ENCODE results near the gene SLC29A3. TPM values are rescaled to one million over a fixed set of nuclear protein-coding genes. Genes with fewer than 3 reads are reported as not detected.
A peak's percentile ranks its signal among the peaks of the same experiment; 100 is the strongest.

The SLC29A3 gene
- total RNA-seq, 2 donors from 2014 or later, result 14.1 to 16.8 TPM

DNA sequence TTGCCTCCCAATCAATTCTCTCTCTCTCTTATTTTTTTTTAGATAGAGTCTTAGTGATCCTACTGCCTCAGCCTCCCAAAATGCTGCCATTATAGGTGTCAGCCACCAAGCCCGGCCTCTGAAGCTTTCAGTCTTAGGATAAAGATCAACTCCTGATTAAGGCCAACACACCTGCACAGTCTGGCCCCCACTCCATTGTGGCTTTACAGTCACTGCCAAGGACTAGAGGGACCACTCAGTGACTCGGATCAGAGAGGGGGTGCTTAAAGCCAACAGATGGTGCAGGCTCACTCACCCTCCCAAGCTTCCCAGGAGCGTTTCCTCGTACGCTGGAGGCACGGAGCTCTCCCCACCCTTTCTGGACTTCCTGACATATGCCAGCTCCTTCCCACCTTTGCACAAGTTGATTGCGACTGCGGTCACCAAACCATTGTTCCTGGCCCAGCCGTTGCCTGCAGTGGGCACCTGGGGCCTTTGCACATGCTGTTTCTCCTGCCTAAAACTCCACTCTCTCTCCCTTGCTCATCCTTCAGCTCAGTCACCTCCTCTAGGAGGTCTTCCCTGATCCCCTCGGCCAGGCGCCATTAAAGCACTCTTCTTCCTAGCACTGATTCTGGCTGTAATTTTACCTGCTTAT, 76.0 kb downstream of the SLC29A3 start:
- TF ChIP-seq, protein P1, sequence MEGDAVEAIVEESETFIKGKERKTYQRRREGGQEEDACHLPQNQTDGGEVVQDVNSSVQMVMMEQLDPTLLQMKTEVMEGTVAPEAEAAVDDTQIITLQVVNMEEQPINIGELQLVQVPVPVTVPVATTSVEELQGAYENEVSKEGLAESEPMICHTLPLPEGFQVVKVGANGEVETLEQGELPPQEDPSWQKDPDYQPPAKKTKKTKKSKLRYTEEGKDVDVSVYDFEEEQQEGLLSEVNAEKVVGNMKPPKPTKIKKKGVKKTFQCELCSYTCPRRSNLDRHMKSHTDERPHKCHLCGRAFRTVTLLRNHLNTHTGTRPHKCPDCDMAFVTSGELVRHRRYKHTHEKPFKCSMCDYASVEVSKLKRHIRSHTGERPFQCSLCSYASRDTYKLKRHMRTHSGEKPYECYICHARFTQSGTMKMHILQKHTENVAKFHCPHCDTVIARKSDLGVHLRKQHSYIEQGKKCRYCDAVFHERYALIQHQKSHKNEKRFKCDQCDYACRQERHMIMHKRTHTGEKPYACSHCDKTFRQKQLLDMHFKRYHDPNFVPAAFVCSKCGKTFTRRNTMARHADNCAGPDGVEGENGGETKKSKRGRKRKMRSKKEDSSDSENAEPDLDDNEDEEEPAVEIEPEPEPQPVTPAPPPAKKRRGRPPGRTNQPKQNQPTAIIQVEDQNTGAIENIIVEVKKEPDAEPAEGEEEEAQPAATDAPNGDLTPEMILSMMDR (conservative IDR thresholded peaks at IDR 0.05), result no peak
- Histone ChIP-seq H3K27ac (ENCODE audit: low read depth, low read length) (no peak overlapping the region), H3K4me3 (ENCODE audit: low read length) (no peak overlapping the region), H3K9me3 (ENCODE audit: control insufficient read depth, low read length) (no peaks in the 10 kb centered on the region), H3K9ac (ENCODE audit: extremely low read depth, low read length, poor library complexity, severe bottlenecking) (no peak overlapping the region), H3K36me3 (ENCODE audit: control insufficient read depth, insufficient read depth, low read length) (no peaks in the 10 kb centered on the region), H3K27me3 (ENCODE audit: control insufficient read depth, insufficient read depth, low read length, poor library complexity, severe bottlenecking) (peaks cover 69% of the 10 kb centered on the region), H3K4me1 (ENCODE audit: control insufficient read depth, insufficient read depth, low read length) (peaks cover 7% of the 10 kb centered on the region)
- H3K36me3 Mint-ChIP-seq (ENCODE audit: low read depth), result no peaks in the 10 kb centered on the region
- peaks cover 78% of the 10 kb centered on the region for H3K27me3 Mint-ChIP-seq (ENCODE audit: insufficient read depth)
- H3K27ac Mint-ChIP-seq, result no peak overlapping the region
- peaks cover 5% of the 10 kb centered on the region for H3K4me1 Mint-ChIP-seq
- 93 to 95% methylated on average over 8 to 11 of the region's 11 CpGs for WGBS, 2 experiments (ENCODE audit: insufficient coverage in 1 of 2, insufficient read length in 1 of 2)
- DNase-seq, result peak; percentile 34
- H3K9me3 Mint-ChIP-seq, result no peaks in the 10 kb centered on the region
- H3K4me3 Mint-ChIP-seq, result no peak overlapping the region

- H3K36me3 ChIP-seq (ENCODE audit: control insufficient read depth, insufficient read depth, low read length), result no peaks in the 10 kb centered on the region
- no peak overlapping the region for H3K9ac ChIP-seq (ENCODE audit: extremely low read depth, low read length, poor library complexity, severe bottlenecking)
- H3K4me3 Mint-ChIP-seq, result peak overlapping the region; percentile 49
- DNase-seq, result peak; percentile 52
- H3K4me1 ChIP-seq (ENCODE audit: control insufficient read depth, insufficient read depth, low read length), result peaks cover 7% of the 10 kb centered on the region
- 87 to 100% methylated on average over 1 to 4 of the region's 4 CpGs for WGBS, 2 experiments (ENCODE audit: insufficient coverage in 1 of 2, insufficient read length in 1 of 2)
- H3K4me1 Mint-ChIP-seq, result peaks cover 5% of the 10 kb centered on the region
- no peaks in the 10 kb centered on the region for H3K9me3 Mint-ChIP-seq
- no peak overlapping the region for H3K27ac ChIP-seq (ENCODE audit: low read depth, low read length)
- no peaks in the 10 kb centered on the region for H3K9me3 ChIP-seq (ENCODE audit: control insufficient read depth, low read length)
- peaks cover 83% of the 10 kb centered on the region for H3K27me3 Mint-ChIP-seq (ENCODE audit: insufficient read depth)
- H3K4me3 ChIP-seq (ENCODE audit: low read length), result no peak overlapping the region
- H3K27ac Mint-ChIP-seq, result no peak overlapping the region
- TF ChIP-seq, protein P1 (conservative IDR thresholded peaks at IDR 0.05), result no peak
- H3K36me3 Mint-ChIP-seq (ENCODE audit: low read depth), result no peaks in the 10 kb centered on the region
- peaks cover 74% of the 10 kb centered on the region for H3K27me3 ChIP-seq (ENCODE audit: control insufficient read depth, insufficient read depth, low read length, poor library complexity, severe bottlenecking)
These were observed 76.6 kb downstream of the SLC29A3 start for GRCh38 chr10:71395621-71396020.

GRCh38 chr10:71396084-71396710, 77.1 kb downstream of the SLC29A3 start:
- Histone ChIP-seq H3K4me3 (ENCODE audit: low read length) (peak overlapping the region; percentile 75), H3K9me3 (ENCODE audit: control insufficient read depth, low read length) (no peaks in the 10 kb centered on the region), H3K36me3 (ENCODE audit: control insufficient read depth, insufficient read depth, low read length) (no peaks in the 10 kb centered on the region), H3K27ac (ENCODE audit: low read depth, low read length) (no peak overlapping the region), H3K9ac (ENCODE audit: extremely low read depth, low read length, poor library complexity, severe bottlenecking) (no peak overlapping the region), H3K4me1 (ENCODE audit: control insufficient read depth, insufficient read depth, low read length) (peaks cover 7% of the 10 kb centered on the region), H3K27me3 (ENCODE audit: control insufficient read depth, insufficient read depth, low read length, poor library complexity, severe bottlenecking) (peaks cover 69% of the 10 kb centered on the region)
- TF ChIP-seq, protein P1 (conservative IDR thresholded peaks at IDR 0.05), result peak; percentile 70
- Mint-ChIP-seq H3K4me1 (peaks cover 5% of the 10 kb centered on the region), H3K36me3 (ENCODE audit: low read depth) (no peaks in the 10 kb centered on the region), H3K27ac (no peak overlapping the region), H3K4me3 (peak overlapping the region; percentile 49), H3K27me3 (ENCODE audit: insufficient read depth) (peaks cover 83% of the 10 kb centered on the region), H3K9me3 (no peaks in the 10 kb centered on the region)
- DNase-seq, result peak; percentile 90
- WGBS, 2 experiments (ENCODE audit: insufficient coverage in 1 of 2, insufficient read length in 1 of 2), result 13 to 21% methylated on average over 14 to 46 of the region's 46 CpGs

Measured in endodermal cell (in vitro differentiated cells).